Muscle layer of colon (tissue), 2 donors: ENCODE results near the gene TCF19.

ENCODE experiments used
- H3K27ac ChIP-seq: one replicate; pipeline ENCODE4 v1.7.0; 2013; ENCODE audit warnings: low read depth, mild to moderate bottlenecking, low read length, moderate library complexity
- H3K27me3 ChIP-seq, 2 donors: one replicate each; pipeline ENCODE4 v1.7.0; 2013; ENCODE audit warnings: low read length in 2 of 2, mild to moderate bottlenecking in 2 of 2; ENCODE audit not compliant: insufficient read depth in 2 of 2, control insufficient read depth in 1 of 2
- H3K36me3 ChIP-seq: one replicate; pipeline ENCODE4 v1.7.0; 2013; ENCODE audit warnings: mild to moderate bottlenecking, low read length; ENCODE audit not compliant: insufficient read depth
- H3K4me1 ChIP-seq: one replicate; pipeline ENCODE4 v1.7.0; 2013; ENCODE audit warnings: mild to moderate bottlenecking, low read length; ENCODE audit not compliant: insufficient read depth
- H3K4me3 ChIP-seq, 2 donors: one replicate each; pipeline ENCODE4 v1.7.0; 2013; ENCODE audit warnings: low read length in 2 of 2, low read depth in 1 of 2, mild to moderate bottlenecking in 1 of 2, moderate library complexity in 1 of 2
- H3K9ac ChIP-seq: one replicate; pipeline ENCODE4 v1.7.0; 2013; ENCODE audit warnings: low read length
- H3K9me3 ChIP-seq: one replicate; pipeline ENCODE4 v1.7.0; 2013; ENCODE audit warnings: mild to moderate bottlenecking, low read length
- donor health status: abdominal sarcoma.
- donor health status: Adenocarcinoma of cecum.

TCF19 gene

GRCh38 chr6:31118178-31118577, 40.2 kb upstream of the TCF19 start:
- Histone ChIP-seq H3K9me3 (no peaks in the 10 kb centered on the region), H3K27ac (no peak overlapping the region), H3K9ac (no peak overlapping the region), H3K36me3 (no peaks in the 10 kb centered on the region), H3K27me3 (no peaks in the 10 kb centered on the region), H3K4me1 (peaks cover 48% of the 10 kb centered on the region), H3K4me3 (no peak overlapping the region)

DNA sequence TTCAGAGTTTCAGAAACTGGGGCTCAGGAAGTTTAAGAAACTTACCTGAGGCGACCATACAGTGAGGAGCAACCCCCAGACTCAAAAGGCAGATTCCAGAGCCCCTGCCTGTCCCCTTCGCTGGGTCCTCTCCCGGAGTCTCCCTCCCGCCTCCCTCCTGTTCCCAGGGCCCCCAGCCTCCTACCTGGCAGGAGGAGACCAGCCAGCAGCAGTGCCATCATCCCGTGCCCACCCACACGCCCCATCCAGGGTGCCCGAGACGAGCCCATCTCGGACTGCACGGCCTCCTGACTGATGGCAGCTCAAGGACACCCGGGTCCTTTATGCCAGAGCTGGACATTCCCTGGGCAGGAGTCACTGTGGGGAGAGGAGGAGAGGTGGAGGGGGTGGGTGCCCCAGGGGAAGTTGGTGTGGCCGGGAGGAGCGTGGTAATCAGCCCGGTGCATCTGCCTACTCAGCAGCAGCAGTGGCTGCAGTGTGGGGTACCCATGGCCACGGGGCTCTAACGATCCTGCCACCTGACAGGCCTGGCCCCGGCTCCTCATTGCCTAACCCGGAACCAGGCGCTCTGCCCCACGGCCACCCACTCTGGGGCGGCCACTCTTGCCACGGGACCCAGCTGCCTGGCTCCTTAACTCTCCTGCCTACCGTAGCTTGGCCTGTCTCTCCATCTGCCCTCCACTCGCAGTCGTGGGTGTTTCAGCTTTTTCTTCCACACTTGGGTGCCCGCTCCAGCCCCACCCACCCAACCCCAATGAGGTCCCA, 38.1 kb upstream of the TCF19 start, which contains the start of gene CDSN:
Gene CDSN (minus strand): TSS at position 296 of the 765 bp plus-strand sequence. CDS start 27 bp downstream, at position 269.
- Histone ChIP-seq H3K4me1 (peaks cover 37% of the 10 kb centered on the region), H3K4me3 (no peak within 1 kb of the TSS), H3K9me3 (no peaks in the 10 kb centered on the region), H3K27ac (no peak within 1 kb of the TSS), H3K36me3 (no peaks in the 10 kb centered on the region), H3K27me3 (no peaks in the 10 kb centered on the region), H3K9ac (no peak within 1 kb of the TSS)

DNA sequence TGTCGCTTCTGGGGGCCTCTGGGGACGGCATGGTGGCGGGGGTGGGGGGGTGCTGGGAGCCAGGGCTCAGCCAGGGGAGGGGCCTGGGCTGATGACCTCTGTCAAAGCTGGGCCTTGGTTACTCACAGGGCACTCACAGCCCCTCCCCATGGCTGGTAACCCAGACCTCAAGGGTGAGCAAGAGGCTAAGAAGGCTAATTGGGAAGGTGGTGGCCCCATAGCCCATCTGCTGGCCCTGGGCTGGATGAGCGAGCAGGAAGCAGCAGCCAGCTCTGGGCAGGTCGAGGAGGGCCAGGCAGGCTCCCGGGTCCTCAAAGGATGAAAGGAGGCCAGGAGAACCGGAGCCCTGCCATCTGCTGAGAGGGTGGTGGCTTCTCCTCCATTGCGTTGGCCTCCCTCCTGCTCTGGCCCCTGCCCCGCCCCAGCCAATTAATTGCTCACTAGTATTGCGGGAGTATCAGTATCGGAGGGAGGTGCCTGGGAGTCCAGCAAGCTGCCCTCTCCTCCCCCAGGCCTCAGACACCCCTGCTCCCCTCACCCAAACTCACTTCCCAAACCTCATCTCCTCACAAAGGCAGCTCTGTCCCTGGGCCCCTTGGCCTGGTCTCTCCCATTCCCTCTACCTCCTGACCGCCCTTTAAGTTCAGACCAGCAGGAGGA, 37.1 kb upstream of the TCF19 start:
- Histone ChIP-seq H3K9me3 (no peaks in the 10 kb centered on the region), H3K27ac (no peak overlapping the region), H3K36me3 (no peaks in the 10 kb centered on the region), H3K4me3 (no peak overlapping the region), H3K9ac (no peak overlapping the region), H3K27me3 (no peaks in the 10 kb centered on the region), H3K4me1 (peaks cover 29% of the 10 kb centered on the region)

- Histone ChIP-seq H3K27ac (peak overlapping the region; percentile 60), H3K9me3 (no peaks in the 10 kb centered on the region), H3K4me1 (peaks cover 27% of the 10 kb centered on the region), H3K4me3 (peak overlapping the region in 1 of 2 donors; percentile 38), H3K36me3 (no peaks in the 10 kb centered on the region), H3K9ac (peak overlapping the region; percentile 53), H3K27me3 (no peaks in the 10 kb centered on the region)
These were observed 35.3 kb upstream of the TCF19 start for GRCh38 chr6:31122791-31123706.

DNA sequence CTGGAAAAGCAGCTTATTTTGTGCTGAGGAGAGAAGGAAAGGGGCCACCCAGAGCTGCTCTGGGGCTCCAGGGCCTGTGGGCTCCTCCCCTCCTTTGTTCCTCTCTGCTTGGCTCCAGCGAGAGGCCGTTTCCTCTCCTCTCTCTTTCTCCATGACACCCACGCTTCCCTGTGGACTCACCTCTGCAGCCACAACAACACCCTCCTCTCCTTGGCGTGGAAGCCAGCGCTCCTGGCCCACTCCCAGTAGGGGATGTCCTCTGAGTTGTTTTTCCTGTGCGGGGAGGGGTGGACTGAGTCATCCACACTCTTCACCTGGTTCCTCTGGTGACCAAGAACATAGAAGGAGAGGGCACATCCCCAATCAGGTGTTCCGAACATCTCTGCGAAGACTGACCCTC, 33.2 kb upstream of the TCF19 start:
- no peak overlapping the region for H3K27ac ChIP-seq
- H3K27me3 ChIP-seq, result no peaks in the 10 kb centered on the region

DNA sequence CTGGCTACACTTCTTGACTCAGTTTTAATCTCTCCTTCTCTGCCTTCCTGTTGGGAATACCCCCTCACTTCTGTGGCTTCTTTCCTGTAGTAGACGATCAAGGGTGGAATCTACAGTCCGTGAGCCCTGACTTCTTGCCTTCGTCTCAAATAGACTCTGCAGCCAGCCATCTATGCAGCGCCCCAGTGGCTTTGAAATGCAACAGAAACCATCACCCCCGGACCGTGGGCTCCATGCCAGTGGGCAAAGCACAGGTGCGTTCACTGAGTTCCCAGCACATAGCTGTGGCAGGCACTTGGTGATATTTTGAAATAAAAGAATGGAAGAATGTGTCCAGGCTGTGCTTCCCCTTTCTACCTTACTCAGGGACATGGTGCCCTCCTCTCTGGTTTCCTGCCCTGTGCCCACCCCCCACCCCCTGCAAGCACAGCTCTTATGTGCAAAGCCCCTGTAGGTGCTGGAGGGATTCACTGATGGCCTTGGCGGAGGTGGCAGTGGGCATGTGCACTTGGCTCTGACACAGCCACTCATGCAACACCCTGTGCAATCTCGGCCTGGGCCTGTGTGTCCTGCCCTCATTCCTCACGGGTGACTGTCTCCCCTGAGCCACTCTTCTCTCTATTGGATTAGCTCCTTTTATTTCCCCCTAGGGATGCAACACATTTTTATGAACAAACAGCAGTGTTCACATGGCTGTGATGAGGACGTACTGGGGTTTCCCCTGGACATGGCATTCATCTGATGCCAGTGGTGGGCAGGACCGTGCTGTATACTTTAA, 32.6 kb upstream of the TCF19 start:
- H3K9me3 ChIP-seq, result no peaks in the 10 kb centered on the region
- H3K27ac ChIP-seq, result no peak overlapping the region
- no peaks in the 10 kb centered on the region for H3K36me3 ChIP-seq
- H3K4me1 ChIP-seq, result peaks cover 27% of the 10 kb centered on the region
- H3K9ac ChIP-seq, result no peak overlapping the region
- H3K27me3 ChIP-seq, result no peaks in the 10 kb centered on the region
- no peak overlapping the region for H3K4me3 ChIP-seq

More for the DNA sequence above, 33.2 kb upstream of the TCF19 start:
- H3K36me3 ChIP-seq, result no peaks in the 10 kb centered on the region
- H3K9me3 ChIP-seq, result no peaks in the 10 kb centered on the region
- H3K9ac ChIP-seq, result no peak overlapping the region
- no peak overlapping the region for H3K4me3 ChIP-seq
- H3K4me1 ChIP-seq, result peaks cover 27% of the 10 kb centered on the region

- Histone ChIP-seq H3K27ac (no peak overlapping the region), H3K27me3 (no peaks in the 10 kb centered on the region), H3K9ac (no peak overlapping the region), H3K9me3 (no peaks in the 10 kb centered on the region), H3K36me3 (no peaks in the 10 kb centered on the region), H3K4me3 (no peak overlapping the region), H3K4me1 (peaks cover 27% of the 10 kb centered on the region)
These were observed 31.8 kb upstream of the TCF19 start for GRCh38 chr6:31126396-31127175.

- H3K4me3 ChIP-seq, result no peak overlapping the region
- no peaks in the 10 kb centered on the region for H3K9me3 ChIP-seq
- H3K27me3 ChIP-seq, result no peaks in the 10 kb centered on the region
- no peaks in the 10 kb centered on the region for H3K36me3 ChIP-seq
- peaks cover 11% of the 10 kb centered on the region for H3K4me1 ChIP-seq
- H3K27ac ChIP-seq, result no peak overlapping the region
- H3K9ac ChIP-seq, result no peak overlapping the region
These were observed 30.2 kb upstream of the TCF19 start for GRCh38 chr6:31128093-31128676.

DNA sequence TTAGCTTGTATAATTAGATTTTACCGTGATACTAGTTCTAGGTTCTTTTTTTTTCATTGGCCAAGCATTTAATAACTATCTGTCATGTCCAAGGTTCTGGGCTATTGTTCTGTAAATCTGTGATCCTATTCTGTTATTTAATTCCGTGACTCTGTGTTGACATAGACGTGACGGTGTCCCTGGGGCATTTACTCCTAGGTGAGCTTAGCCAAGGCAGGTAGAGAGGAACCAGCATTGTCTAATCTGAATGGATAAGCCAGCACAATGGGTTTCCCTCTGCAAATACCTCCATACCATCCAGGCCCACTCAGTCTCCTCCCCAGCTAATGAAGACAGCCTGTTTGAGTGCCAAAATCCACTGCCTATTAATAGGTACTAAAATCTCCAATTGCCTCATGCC, 29.3 kb upstream of the TCF19 start:
- Histone ChIP-seq H3K4me1 (peaks cover 3% of the 10 kb centered on the region), H3K36me3 (no peaks in the 10 kb centered on the region), H3K9me3 (no peaks in the 10 kb centered on the region), H3K4me3 (no peak overlapping the region), H3K27me3 (no peaks in the 10 kb centered on the region), H3K27ac (no peak overlapping the region), H3K9ac (no peak overlapping the region)

GRCh38 chr6:31130751-31131150, 27.6 kb upstream of the TCF19 start:
- Histone ChIP-seq H3K27ac (no peak overlapping the region), H3K4me3 (no peak overlapping the region), H3K9me3 (no peaks in the 10 kb centered on the region), H3K4me1 (peaks cover 3% of the 10 kb centered on the region), H3K36me3 (no peaks in the 10 kb centered on the region), H3K9ac (no peak overlapping the region), H3K27me3 (no peaks in the 10 kb centered on the region)
